GM13976 (cell line): ENCODE measurements around the gene PLEKHM3.
A peak's percentile ranks its signal among the peaks of the same experiment; 100 is the strongest.

Experiments used
- DNase-seq: peaks from one replicate; pipeline ENCODE4 v3.0.0; 2012; ENCODE audit warnings: low spot score
- CTCF ChIP-seq: IDR thresholded peaks from 2 replicates; pipeline ENCODE4 v1.5.1; 2012; ENCODE audit warnings: borderline replicate concordance, mild to moderate bottlenecking; ENCODE audit not compliant: insufficient read depth; ENCODE audit errors: extremely low read depth, missing control alignments, control extremely low read depth
- in situ Hi-C: fragments of 300-500 bp; cut with MboI; formaldehyde crosslinking; loops from one replicate; pipeline ENCODE4 v1.12.0; 2022; ENCODE audit warnings: low sequenced_read_pairs, mixed read lengths, inconsistent platforms; ENCODE audit not compliant: unreplicated experiment

The PLEKHM3 gene

GRCh38 chr2:208000701-208001395 lies 24.5 kb downstream of the PLEKHM3 start:
- in situ Hi-C loops: no loop called here
- no peak for DNase-seq
- TF ChIP-seq CTCF: no peak

DNA sequence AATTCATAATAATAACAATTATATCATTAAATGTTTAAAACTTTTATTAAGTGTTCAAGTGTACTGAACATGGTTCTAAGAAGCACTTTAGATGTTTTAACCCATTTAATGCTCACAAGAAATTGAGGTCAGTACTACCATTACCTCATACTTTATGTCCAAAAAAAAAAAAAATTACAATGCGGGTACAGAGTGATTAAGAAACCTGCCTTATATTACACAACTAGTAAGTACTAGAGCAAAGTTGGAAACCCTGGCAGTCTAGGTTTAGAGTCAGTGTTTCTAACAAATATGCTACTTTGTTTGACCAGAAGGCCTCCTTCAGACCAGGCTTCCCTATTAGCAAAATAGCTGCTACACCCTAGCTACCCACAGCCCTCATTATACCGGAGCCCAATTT lies 28.5 kb downstream of the PLEKHM3 start:
- TF ChIP-seq CTCF: no peak
- in situ Hi-C loops: no loop called here
- no peak for DNase-seq

- TF ChIP-seq CTCF: no peak
- in situ Hi-C loops: no loop called here
- DNase-seq: no peak
Observed at GRCh38 chr2:207995887-207996286, 29.4 kb downstream of the PLEKHM3 start.

DNA sequence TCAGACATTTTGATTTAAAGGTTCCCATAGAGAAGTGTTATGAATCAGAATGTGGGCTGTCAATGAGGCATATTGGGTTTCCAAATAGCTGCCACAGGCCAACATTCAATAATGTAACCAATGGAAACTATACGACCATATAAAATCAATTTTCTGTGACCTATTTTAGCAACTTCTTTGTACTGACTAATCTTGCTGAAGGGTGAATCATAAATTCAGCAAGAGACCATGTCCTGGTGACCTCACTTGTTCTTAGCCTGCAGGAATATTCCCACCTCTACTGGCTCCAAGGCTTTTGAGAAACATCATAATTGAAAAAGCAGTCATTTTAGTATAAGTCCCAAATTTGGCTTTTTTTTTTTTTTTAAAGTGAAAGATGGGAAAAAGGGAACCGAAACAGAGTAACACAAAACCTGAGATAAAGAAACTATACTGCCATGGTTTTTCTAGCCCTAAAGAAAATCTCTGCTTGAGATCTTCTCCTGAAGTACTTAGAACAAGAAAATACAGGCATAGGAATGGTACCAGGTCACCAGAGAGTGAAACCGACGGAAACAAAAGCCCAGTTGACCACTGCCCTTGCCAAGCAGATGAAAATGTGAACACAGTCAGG lies 32.1 kb downstream of the PLEKHM3 start:
- DNase-seq: peak; percentile 21
- TF ChIP-seq CTCF: no peak
- in situ Hi-C loops: no loop called here

- DNase-seq: no peak
- TF ChIP-seq CTCF: no peak
- in situ Hi-C loops: no loop called here
Observed at GRCh38 chr2:207991944-207992343, 33.4 kb downstream of the PLEKHM3 start.

DNA sequence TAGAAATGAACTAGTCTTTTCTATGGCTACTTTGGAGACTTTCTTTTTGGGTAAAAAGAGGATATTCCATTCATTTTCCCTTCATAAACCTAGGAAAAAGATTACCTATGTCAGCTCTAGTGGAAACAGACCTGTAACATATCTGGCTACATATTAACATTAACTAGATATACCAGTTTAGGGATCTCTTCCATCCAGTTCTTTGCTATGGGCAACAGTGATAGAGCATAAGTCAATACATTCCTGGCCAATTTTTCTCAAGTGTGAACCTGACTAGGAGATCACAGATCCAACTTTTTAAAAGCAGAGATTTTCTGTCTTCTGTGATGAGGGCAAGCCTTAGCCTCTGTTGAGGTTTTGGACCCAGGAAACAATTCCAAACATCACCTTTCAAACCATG lies 34.5 kb downstream of the PLEKHM3 start:
- DNase-seq: no peak
- TF ChIP-seq CTCF: no peak
- in situ Hi-C loops: no loop called here
